Measurements from ENCODE around the gene ZEB1.
"Not testable (repeated sequence)": the region's sequence is repeated elsewhere in the genome, so short reads cannot be mapped to it uniquely, and the experiment has no call there.

The ZEB1 gene

GRCh38 chr10:31427334-31427733, 108.3 kb downstream of the ZEB1 start:
- not testable (repeated sequence) for DNase-seq

GRCh38 chr10:31428499-31428898, 109.5 kb downstream of the ZEB1 start:
- not testable (repeated sequence) for DNase-seq

- DNase-seq = no peak
Observed at GRCh38 chr10:31431021-31431420, 112.0 kb downstream of the ZEB1 start.

GRCh38 chr10:31437959-31438358, 118.9 kb downstream of the ZEB1 start:
- no peak for DNase-seq

GRCh38 chr10:31451766-31452165, 132.8 kb downstream of the ZEB1 start:
- DNase-seq = no peak

- DNase-seq = no peak
Observed at GRCh38 chr10:31456468-31456867, 137.5 kb downstream of the ZEB1 start.

- DNase-seq = no peak
Observed at GRCh38 chr10:31457858-31458257, 138.8 kb downstream of the ZEB1 start.

GRCh38 chr10:31458974-31459373, 140.0 kb downstream of the ZEB1 start:
- no peak for DNase-seq

- no peak for DNase-seq
Observed at GRCh38 chr10:31460242-31460641, 141.2 kb downstream of the ZEB1 start.

- no peak for DNase-seq
Observed at GRCh38 chr10:31464552-31464951, 145.5 kb downstream of the ZEB1 start.

GRCh38 chr10:31466313-31466712, 147.3 kb downstream of the ZEB1 start:
- DNase-seq = no peak

GRCh38 chr10:31467791-31468535, 148.9 kb downstream of the ZEB1 start:
- peak; percentile 15 to 46 for DNase-seq

GRCh38 chr10:31468536-31468859, 149.5 kb downstream of the ZEB1 start:
- DNase-seq = no peak

GRCh38 chr10:31475519-31475918, 156.5 kb downstream of the ZEB1 start:
- DNase-seq = no peak

GRCh38 chr10:31476088-31476487, 157.1 kb downstream of the ZEB1 start:
- no peak for DNase-seq

GRCh38 chr10:31477584-31477983, 158.6 kb downstream of the ZEB1 start:
- DNase-seq = no peak

GRCh38 chr10:31479752-31480151, 160.7 kb downstream of the ZEB1 start:
- no peak for DNase-seq

- no peak for DNase-seq
Observed at GRCh38 chr10:31483546-31483945, 164.5 kb downstream of the ZEB1 start.

- no peak for DNase-seq
Observed at GRCh38 chr10:31484431-31485135, 165.6 kb downstream of the ZEB1 start.

- peak in 1 of 2 experiments; percentile 48 for DNase-seq
Observed at GRCh38 chr10:31490858-31491504, 172.0 kb downstream of the ZEB1 start.

- DNase-seq = no peak
Observed at GRCh38 chr10:31507427-31507826, 188.4 kb downstream of the ZEB1 start.

GRCh38 chr10:31508234-31508633, 189.2 kb downstream of the ZEB1 start:
- no peak for DNase-seq

- DNase-seq = no peak
Observed at GRCh38 chr10:31508882-31509281, 189.9 kb downstream of the ZEB1 start.

- no peak for DNase-seq
Observed at GRCh38 chr10:31509989-31510388, 191.0 kb downstream of the ZEB1 start.
